Measurements from ENCODE around the gene SPTSSA.
"Not testable (repeated sequence)": the region's sequence is repeated elsewhere in the genome, so short reads cannot be mapped to it uniquely, and the experiment has no call there.

SPTSSA gene

DNA sequence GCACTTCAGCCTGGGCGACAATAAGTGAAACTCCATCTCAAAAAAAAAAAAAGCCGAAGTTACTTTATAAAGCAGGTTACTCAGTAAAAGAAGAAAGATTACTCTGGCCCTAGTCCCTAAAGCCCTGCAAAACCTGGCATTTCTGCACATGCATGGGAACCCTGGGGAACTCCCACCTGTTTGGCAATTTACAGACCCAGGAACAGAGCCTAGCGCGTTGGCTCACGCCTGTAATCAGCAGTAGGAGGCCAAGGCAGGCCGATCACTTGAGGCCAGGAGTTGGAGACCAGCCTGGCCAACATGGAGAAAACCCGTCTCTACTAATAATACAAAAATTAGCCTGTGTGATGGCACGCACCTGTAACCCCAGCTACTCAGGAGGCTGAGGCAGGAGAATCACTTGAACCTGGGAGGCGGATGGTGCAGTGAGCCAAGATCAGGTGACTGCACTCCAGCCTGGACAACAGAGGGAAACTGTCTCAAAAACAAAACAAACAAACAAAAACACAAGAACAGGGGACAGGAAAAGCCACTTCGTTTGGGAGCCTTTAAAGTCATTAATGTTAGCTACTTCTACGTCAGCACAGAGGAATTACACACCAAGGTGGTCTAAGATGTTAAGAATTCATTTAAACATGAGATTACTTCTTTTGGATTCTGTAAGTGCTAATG, 34.1 kb upstream of the SPTSSA start:
- no peak for DNase-seq (ENCODE audit: insufficient read length)
- FAIRE-seq, result no peak

DNA sequence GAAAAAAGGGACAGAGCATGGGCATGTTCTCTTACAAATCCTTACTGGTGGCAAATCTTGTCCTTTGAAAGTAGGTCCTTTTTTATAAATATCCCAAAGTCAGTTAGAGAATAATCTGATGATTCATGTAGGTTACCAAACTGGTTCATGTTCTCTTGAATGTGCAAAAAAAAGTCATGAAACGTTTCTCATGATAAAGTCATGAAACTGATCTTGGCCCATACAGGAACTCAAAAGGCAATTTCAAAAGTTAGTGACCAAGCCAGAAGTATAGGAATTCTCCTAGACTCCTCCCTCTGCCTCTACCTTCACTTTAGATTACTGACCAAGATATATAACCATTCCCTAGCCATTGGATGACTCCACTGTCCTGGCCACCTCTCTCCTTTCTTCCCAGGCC, 27.3 kb upstream of the SPTSSA start:
- FAIRE-seq (no peak), DNase-seq (ENCODE audit: insufficient read length) (no peak)
- no peak for TF ChIP-seq POLR2A (IDR thresholded peaks at IDR 0.05; ENCODE audit: low read depth, low read length)
- TF ChIP-seq POLR2AphosphoS5 (IDR thresholded peaks at IDR 0.05; ENCODE audit: low read depth, low read length), result no peak
- TF ChIP-seq TAF1 (IDR thresholded peaks at IDR 0.05; ENCODE audit: borderline replicate concordance, low read depth, low read length), result no peak

More for the DNA sequence above, 34.1 kb upstream of the SPTSSA start:
- TF ChIP-seq POLR2A (IDR thresholded peaks at IDR 0.05; ENCODE audit: low read depth, low read length) (no peak), TAF1 (IDR thresholded peaks at IDR 0.05; ENCODE audit: borderline replicate concordance, low read depth, low read length) (no peak), POLR2AphosphoS5 (IDR thresholded peaks at IDR 0.05; ENCODE audit: low read depth, low read length) (no peak)

DNA sequence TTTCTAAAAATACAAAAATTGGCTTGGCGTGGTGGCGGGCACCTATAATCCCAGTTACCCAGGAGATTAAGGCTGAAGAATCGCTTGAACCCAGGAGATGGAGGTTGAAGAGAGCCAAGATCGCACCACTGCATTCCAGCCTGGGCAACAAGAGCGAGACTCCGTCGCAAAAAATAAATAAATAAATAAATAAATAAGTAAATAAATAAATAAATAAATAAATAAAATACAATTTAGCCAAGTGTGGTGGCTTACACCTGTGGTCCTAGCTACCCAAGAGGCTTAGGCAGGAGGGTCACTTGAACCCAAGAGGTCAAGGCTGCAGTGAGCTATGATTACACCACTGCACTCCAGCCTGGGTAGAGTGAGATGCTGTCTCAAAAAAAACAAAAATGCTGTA, 26.5 kb upstream of the SPTSSA start:
- TF ChIP-seq POLR2AphosphoS5 (IDR thresholded peaks at IDR 0.05; ENCODE audit: low read depth, low read length), result no peak
- TF ChIP-seq POLR2A (IDR thresholded peaks at IDR 0.05; ENCODE audit: low read depth, low read length), result no peak
- no peak for TF ChIP-seq TAF1 (IDR thresholded peaks at IDR 0.05; ENCODE audit: borderline replicate concordance, low read depth, low read length)
- FAIRE-seq, result no peak
- DNase-seq (ENCODE audit: insufficient read length), result no peak

DNA sequence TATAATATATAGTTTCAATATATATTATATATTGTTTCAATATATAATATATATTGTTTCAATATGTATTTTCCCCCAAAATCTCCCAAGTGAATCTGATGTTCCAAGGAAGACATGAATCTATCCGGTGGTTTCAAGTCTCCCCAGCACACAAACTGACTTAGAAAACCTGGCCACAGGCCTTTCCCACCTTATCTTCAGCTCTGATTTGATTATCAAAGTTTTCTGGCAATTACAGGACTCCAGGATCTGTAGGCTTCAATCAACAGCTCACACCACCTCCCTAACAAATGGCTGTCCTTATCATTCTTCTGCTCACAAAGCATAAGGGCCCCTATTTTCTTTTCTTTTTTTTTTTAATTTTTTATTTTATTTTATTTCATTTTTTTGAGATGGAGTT, 22.7 kb upstream of the SPTSSA start:
- FAIRE-seq (no peak), DNase-seq (ENCODE audit: insufficient read length) (no peak)
- no peak for TF ChIP-seq POLR2AphosphoS5 (IDR thresholded peaks at IDR 0.05; ENCODE audit: low read depth, low read length)

DNA sequence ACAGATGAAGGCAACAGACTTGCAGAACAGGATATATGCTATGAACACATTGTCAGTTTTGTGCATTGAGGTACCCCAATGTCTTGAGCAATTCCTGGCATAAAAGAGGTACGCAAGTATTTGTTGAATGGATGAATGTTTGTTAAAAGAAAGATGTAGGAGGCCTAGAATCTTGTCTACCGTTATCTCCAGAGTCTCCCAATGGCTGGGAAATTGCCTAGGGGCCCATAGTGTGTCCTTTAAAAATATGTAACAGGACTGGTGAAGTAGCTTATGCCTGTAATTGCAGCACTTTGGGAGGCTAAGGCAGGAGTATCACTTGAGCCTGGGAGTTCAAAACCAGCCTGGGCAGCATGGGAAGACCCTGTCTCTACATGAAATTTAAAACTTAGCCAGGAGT, 20.4 kb upstream of the SPTSSA start:
- TF ChIP-seq POLR2AphosphoS5 (IDR thresholded peaks at IDR 0.05; ENCODE audit: low read depth, low read length) (no peak), POLR2A (IDR thresholded peaks at IDR 0.05; ENCODE audit: low read depth, low read length) (no peak), TAF1 (IDR thresholded peaks at IDR 0.05; ENCODE audit: borderline replicate concordance, low read depth, low read length) (no peak)
- no peak for FAIRE-seq
- no peak for DNase-seq (ENCODE audit: insufficient read length)

DNA sequence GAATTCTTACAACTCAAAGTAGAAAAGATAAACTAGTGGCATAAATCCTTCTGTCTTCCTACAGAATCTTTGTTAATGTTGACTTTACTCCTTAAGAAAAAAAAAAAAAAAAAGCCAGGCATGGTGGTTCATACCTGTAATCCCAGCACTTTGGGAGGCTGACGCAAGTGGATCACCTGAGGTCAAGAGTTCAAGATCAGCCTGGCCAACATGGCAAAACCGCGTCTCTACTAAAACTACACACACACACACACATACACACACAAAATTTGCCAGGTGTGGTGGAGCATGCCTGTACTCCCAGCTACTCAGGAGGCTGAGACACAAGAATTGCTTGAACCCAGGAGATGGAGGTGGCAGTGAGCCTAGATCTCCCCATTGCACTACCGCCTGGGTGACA, 17.7 kb upstream of the SPTSSA start:
- TF ChIP-seq POLR2AphosphoS5 (IDR thresholded peaks at IDR 0.05; ENCODE audit: low read depth, low read length) (no peak), POLR2A (IDR thresholded peaks at IDR 0.05; ENCODE audit: low read depth, low read length) (no peak), TAF1 (IDR thresholded peaks at IDR 0.05; ENCODE audit: borderline replicate concordance, low read depth, low read length) (no peak)
- FAIRE-seq (no peak), DNase-seq (ENCODE audit: insufficient read length) (no peak)

DNA sequence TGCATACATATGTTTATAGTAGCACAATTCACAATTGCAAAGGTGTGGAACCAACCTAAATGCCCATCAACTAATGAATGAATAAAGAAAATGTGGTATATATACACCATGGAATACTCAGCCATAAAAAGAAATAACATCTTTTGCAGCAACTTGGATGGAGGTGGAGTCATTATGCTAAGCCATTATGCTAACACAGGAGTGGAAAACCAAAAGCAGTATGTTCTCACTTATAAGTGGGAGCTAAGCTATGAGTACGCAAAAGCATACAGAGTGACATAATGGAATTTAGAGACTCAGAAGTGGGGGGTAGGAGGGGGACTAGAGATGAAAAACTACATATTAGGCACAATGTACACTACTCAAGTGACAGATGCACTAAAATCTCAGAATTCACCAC, 16.2 kb upstream of the SPTSSA start:
- FAIRE-seq, result no peak
- no peak for DNase-seq (ENCODE audit: insufficient read length)
- TF ChIP-seq POLR2AphosphoS5 (IDR thresholded peaks at IDR 0.05; ENCODE audit: low read depth, low read length) (no peak), TAF1 (IDR thresholded peaks at IDR 0.05; ENCODE audit: borderline replicate concordance, low read depth, low read length) (no peak), POLR2A (IDR thresholded peaks at IDR 0.05; ENCODE audit: low read depth, low read length) (no peak)

DNA sequence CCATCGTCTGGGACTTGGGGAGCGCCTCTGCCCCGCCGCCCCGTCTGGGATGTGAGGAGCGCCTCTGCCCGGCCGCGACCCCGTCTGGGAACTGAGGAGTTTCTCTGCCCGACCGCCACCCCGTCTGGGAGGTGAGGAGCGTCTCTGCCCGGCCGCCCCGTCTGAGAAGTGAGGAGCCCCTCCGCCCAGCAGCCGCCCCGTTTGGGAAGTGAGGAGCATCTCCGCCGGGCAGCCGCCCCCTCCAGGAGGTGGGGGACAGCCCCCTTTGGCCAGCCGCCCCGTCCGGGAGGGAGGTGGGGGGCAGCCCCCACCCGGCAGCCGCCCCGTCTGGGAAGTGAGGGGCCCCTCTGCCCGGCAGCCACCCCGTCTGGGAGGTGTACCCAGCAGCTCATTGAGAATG, 14.0 kb upstream of the SPTSSA start:
- not testable (repeated sequence) for FAIRE-seq; DNase-seq (ENCODE audit: insufficient read length)

DNA sequence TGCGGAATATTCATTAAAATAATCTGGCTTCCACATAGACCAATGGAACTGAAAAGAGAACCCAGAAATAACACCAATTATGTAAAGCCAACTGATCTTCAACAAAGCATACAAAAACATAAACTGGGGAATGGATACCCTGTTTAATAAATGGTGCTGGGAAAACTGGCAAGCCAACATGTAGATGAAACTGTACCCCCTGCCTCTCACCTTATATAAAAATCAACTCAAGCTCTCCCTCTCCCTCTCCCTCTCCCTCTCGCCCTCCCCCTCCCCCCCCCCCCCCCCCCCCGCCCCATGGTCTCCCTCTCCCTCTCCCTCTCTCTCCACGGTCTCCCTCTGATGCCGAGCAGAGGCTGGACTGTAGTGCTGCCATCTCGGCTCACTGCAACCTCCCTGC, 13.1 kb upstream of the SPTSSA start:
- FAIRE-seq (no peak), DNase-seq (ENCODE audit: insufficient read length) (no peak)
- TF ChIP-seq POLR2A (IDR thresholded peaks at IDR 0.05; ENCODE audit: low read depth, low read length), result no peak
- no peak for TF ChIP-seq POLR2AphosphoS5 (IDR thresholded peaks at IDR 0.05; ENCODE audit: low read depth, low read length)
- TF ChIP-seq TAF1 (IDR thresholded peaks at IDR 0.05; ENCODE audit: borderline replicate concordance, low read depth, low read length), result no peak

DNA sequence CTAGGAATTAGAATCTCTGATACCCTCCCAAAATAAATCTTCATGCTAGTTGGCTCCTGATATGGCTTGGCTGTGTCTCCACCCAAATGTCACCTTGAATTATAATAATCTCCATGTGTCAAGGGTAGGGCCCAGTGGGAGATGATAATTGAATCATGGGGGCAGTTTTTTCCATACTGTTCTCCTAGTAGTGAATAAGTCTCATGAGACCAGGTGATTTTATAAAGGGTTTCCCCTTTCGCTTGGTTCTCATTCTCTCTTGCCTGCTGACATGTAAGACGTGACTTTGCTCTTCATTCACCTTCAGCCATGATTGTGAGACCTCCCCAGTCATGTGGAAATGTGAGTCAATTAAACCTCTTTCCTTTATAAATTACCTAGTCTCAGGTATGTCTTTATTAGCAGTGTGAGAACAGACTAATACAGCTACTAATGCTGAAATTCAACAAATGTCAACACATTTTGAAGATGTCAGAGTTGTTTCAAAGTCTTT, 12.2 kb upstream of the SPTSSA start:
- no peak for TF ChIP-seq POLR2AphosphoS5 (IDR thresholded peaks at IDR 0.05; ENCODE audit: low read depth, low read length)
- no peak for TF ChIP-seq POLR2A (IDR thresholded peaks at IDR 0.05; ENCODE audit: low read depth, low read length)
- no peak for DNase-seq (ENCODE audit: insufficient read length)
- FAIRE-seq, result no peak

DNA sequence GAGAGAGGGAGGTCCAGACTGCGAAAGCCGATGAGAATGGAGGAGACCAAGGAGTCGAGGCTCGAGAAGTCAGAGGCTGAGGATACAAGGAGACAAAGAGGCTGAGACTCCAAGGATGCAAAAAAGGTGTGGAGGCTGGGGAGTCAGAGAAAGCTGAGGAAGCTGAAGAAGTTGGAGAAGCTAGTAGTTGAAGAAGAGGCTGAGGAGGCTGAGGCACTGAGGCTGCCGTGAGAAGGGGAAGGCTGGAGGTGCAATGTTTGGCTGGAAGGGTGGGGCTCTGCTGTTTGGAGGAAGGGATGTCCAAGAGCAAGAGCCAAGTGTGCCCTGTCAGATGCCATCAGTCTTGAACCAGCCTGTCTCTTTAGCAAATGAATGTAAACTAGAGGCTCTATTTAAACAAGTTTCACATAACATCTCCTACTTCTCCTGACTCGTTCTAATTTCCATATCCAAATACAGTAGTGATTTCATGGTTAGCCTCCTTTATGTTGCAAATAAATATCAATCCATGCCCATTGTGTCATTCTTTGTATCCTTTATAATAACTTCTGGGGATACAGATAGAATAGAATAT, 10.8 kb upstream of the SPTSSA start:
- DNase-seq (ENCODE audit: insufficient read length) (no peak), FAIRE-seq (no peak)
- TF ChIP-seq POLR2A (IDR thresholded peaks at IDR 0.05; ENCODE audit: low read depth, low read length) (no peak), TAF1 (IDR thresholded peaks at IDR 0.05; ENCODE audit: borderline replicate concordance, low read depth, low read length) (no peak)

DNA sequence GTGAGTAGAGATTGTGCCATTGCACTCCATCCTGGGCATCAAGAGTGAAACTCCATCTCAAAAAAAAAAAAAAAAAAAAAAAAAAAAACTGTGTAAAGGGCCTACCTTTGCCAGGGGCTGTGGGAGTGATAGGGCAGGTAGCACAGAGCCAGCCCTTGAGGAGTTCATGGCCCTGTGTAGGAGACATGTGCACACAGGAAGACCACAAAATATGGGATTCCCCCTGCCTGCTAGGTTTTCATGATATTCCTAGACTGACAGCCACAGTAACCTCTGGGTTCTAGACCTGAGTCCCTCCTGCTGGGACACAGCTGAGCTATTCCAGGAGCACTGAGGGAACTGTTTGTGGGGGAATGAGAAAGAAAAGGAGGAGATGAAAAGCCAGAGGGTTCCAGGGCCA, 8.3 kb upstream of the SPTSSA start:
- DNase-seq (ENCODE audit: insufficient read length) (no peak), FAIRE-seq (no peak)
- TF ChIP-seq POLR2AphosphoS5 (IDR thresholded peaks at IDR 0.05; ENCODE audit: low read depth, low read length) (no peak), POLR2A (IDR thresholded peaks at IDR 0.05; ENCODE audit: low read depth, low read length) (no peak), TAF1 (IDR thresholded peaks at IDR 0.05; ENCODE audit: borderline replicate concordance, low read depth, low read length) (no peak)

DNA sequence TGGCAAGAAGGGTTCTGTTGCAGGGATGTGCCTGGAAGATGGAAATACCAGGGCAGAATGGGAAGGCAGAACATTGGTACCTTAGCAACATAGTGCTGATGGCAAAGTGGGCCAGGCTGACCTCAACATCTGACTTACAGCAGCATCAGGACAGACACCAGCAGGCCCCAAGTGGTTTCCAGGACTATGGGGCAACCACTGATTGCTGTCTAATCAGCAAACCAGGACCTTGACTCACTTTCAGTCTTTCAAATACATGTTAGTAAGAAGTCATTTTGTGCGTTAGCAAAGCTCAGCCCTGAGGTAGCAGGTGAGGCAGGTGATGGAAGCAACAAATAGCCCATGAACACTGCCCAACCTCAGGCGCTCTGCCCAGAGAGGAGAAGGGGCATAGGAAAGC, 4.7 kb upstream of the SPTSSA start:
- DNase-seq (ENCODE audit: insufficient read length) (no peak), FAIRE-seq (no peak)
- TF ChIP-seq POLR2AphosphoS5 (IDR thresholded peaks at IDR 0.05; ENCODE audit: low read depth, low read length), result no peak
- no peak for TF ChIP-seq TAF1 (IDR thresholded peaks at IDR 0.05; ENCODE audit: borderline replicate concordance, low read depth, low read length)
- TF ChIP-seq POLR2A (IDR thresholded peaks at IDR 0.05; ENCODE audit: low read depth, low read length), result no peak
